ENCODE measurements around the gene MET.
"Not testable (repeated sequence)": the region's sequence is repeated elsewhere in the genome, so short reads cannot be mapped to it uniquely, and the experiment has no call there.

MET gene

GRCh38 chr7:116752305-116753074 lies 80.5 kb downstream of the MET start:
- no peaks in the 10 kb centered on the region for H3K36me3 Mint-ChIP-seq (ENCODE audit: low read depth)
- intact Hi-C loops (cut with micrococcal nuclease) = no loop called here
- H3K27me3 Mint-ChIP-seq = no peaks in the 10 kb centered on the region
- no peaks in the 10 kb centered on the region for H3K4me1 Mint-ChIP-seq (ENCODE audit: low read depth)
- peaks cover 17% of the 10 kb centered on the region for H3K9me3 Mint-ChIP-seq
- no peak overlapping the region for H3K27ac Mint-ChIP-seq
- no peak overlapping the region for H3K4me3 Mint-ChIP-seq

- H3K4me1 Mint-ChIP-seq (ENCODE audit: low read depth) = no peaks in the 10 kb centered on the region
- intact Hi-C loops (cut with micrococcal nuclease) = no loop called here
- H3K9me3 Mint-ChIP-seq = peaks cover 11% of the 10 kb centered on the region
- H3K27me3 Mint-ChIP-seq = no peaks in the 10 kb centered on the region
- H3K36me3 Mint-ChIP-seq (ENCODE audit: low read depth) = no peaks in the 10 kb centered on the region
- no peak overlapping the region for H3K4me3 Mint-ChIP-seq
- H3K27ac Mint-ChIP-seq = no peak overlapping the region
These were observed 81.1 kb downstream of the MET start for GRCh38 chr7:116753130-116753529.

GRCh38 chr7:116754186-116754585 lies 82.2 kb downstream of the MET start:
- no peak overlapping the region for H3K27ac Mint-ChIP-seq
- no peaks in the 10 kb centered on the region for H3K36me3 Mint-ChIP-seq (ENCODE audit: low read depth)
- H3K9me3 Mint-ChIP-seq = peaks cover under 1% of the 10 kb centered on the region
- no peak overlapping the region for H3K4me3 Mint-ChIP-seq
- no peaks in the 10 kb centered on the region for H3K4me1 Mint-ChIP-seq (ENCODE audit: low read depth)
- H3K27me3 Mint-ChIP-seq = no peaks in the 10 kb centered on the region
- intact Hi-C loops (cut with micrococcal nuclease) = no loop called here

GRCh38 chr7:116757283-116757682 lies 85.3 kb downstream of the MET start:
- H3K36me3 Mint-ChIP-seq (ENCODE audit: low read depth) = no peaks in the 10 kb centered on the region
- H3K9me3 Mint-ChIP-seq = no peaks in the 10 kb centered on the region
- intact Hi-C loops (cut with micrococcal nuclease) = no loop called here
- no peaks in the 10 kb centered on the region for H3K27me3 Mint-ChIP-seq
- H3K4me3 Mint-ChIP-seq = no peak overlapping the region
- H3K27ac Mint-ChIP-seq = no peak overlapping the region
- H3K4me1 Mint-ChIP-seq (ENCODE audit: low read depth) = no peaks in the 10 kb centered on the region

GRCh38 chr7:116759642-116760041 lies 87.6 kb downstream of the MET start:
- intact Hi-C loops (cut with micrococcal nuclease); H3K4me1 Mint-ChIP-seq (ENCODE audit: low read depth); H3K9me3 Mint-ChIP-seq; H3K4me3 Mint-ChIP-seq; H3K27ac Mint-ChIP-seq; H3K27me3 Mint-ChIP-seq; H3K36me3 Mint-ChIP-seq (ENCODE audit: low read depth): not testable (repeated sequence)

- no peak overlapping the region for H3K4me3 Mint-ChIP-seq
- H3K4me1 Mint-ChIP-seq (ENCODE audit: low read depth) = no peaks in the 10 kb centered on the region
- no peaks in the 10 kb centered on the region for H3K9me3 Mint-ChIP-seq
- no peaks in the 10 kb centered on the region for H3K36me3 Mint-ChIP-seq (ENCODE audit: low read depth)
- no peaks in the 10 kb centered on the region for H3K27me3 Mint-ChIP-seq
- intact Hi-C loops (cut with micrococcal nuclease) = no loop called here
- no peak overlapping the region for H3K27ac Mint-ChIP-seq
These were observed 91.0 kb downstream of the MET start for GRCh38 chr7:116762971-116763370.

- H3K27me3 Mint-ChIP-seq = no peaks in the 10 kb centered on the region
- no peaks in the 10 kb centered on the region for H3K4me1 Mint-ChIP-seq (ENCODE audit: low read depth)
- no peak overlapping the region for H3K4me3 Mint-ChIP-seq
- no peaks in the 10 kb centered on the region for H3K9me3 Mint-ChIP-seq
- no peaks in the 10 kb centered on the region for H3K36me3 Mint-ChIP-seq (ENCODE audit: low read depth)
- intact Hi-C loops (cut with micrococcal nuclease) = no loop called here
- no peak overlapping the region for H3K27ac Mint-ChIP-seq
These were observed 91.7 kb downstream of the MET start for GRCh38 chr7:116763647-116764046.

GRCh38 chr7:116766881-116767280 lies 94.9 kb downstream of the MET start:
- no peak overlapping the region for H3K4me3 Mint-ChIP-seq
- H3K27me3 Mint-ChIP-seq = no peaks in the 10 kb centered on the region
- H3K4me1 Mint-ChIP-seq (ENCODE audit: low read depth) = no peaks in the 10 kb centered on the region
- H3K27ac Mint-ChIP-seq = no peak overlapping the region
- intact Hi-C loops (cut with micrococcal nuclease) = no loop called here
- H3K9me3 Mint-ChIP-seq = no peaks in the 10 kb centered on the region
- no peaks in the 10 kb centered on the region for H3K36me3 Mint-ChIP-seq (ENCODE audit: low read depth)

- H3K36me3 Mint-ChIP-seq (ENCODE audit: low read depth) = no peaks in the 10 kb centered on the region
- H3K4me3 Mint-ChIP-seq = no peak overlapping the region
- no peaks in the 10 kb centered on the region for H3K4me1 Mint-ChIP-seq (ENCODE audit: low read depth)
- no peaks in the 10 kb centered on the region for H3K27me3 Mint-ChIP-seq
- H3K27ac Mint-ChIP-seq = no peak overlapping the region
- no peaks in the 10 kb centered on the region for H3K9me3 Mint-ChIP-seq
- intact Hi-C loops (cut with micrococcal nuclease) = no loop called here
These were observed 97.5 kb downstream of the MET start for GRCh38 chr7:116769546-116769945.

- Mint-ChIP-seq H3K9me3 (no peaks in the 10 kb centered on the region), H3K27ac (no peak overlapping the region), H3K4me3 (no peak overlapping the region), H3K4me1 (ENCODE audit: low read depth) (no peaks in the 10 kb centered on the region), H3K36me3 (ENCODE audit: low read depth) (no peaks in the 10 kb centered on the region), H3K27me3 (no peaks in the 10 kb centered on the region)
- intact Hi-C loops (cut with micrococcal nuclease) = no loop called here
These were observed 98.9 kb downstream of the MET start for GRCh38 chr7:116770941-116771340.

- no peaks in the 10 kb centered on the region for H3K4me1 Mint-ChIP-seq (ENCODE audit: low read depth)
- H3K36me3 Mint-ChIP-seq (ENCODE audit: low read depth) = no peaks in the 10 kb centered on the region
- no peaks in the 10 kb centered on the region for H3K27me3 Mint-ChIP-seq
- no peaks in the 10 kb centered on the region for H3K9me3 Mint-ChIP-seq
- H3K27ac Mint-ChIP-seq = no peak overlapping the region
- intact Hi-C loops (cut with micrococcal nuclease) = no loop called here
- H3K4me3 Mint-ChIP-seq = no peak overlapping the region
These were observed 99.6 kb downstream of the MET start for GRCh38 chr7:116771640-116772039.

GRCh38 chr7:116772423-116772863 lies 100.4 kb downstream of the MET start:
- no peaks in the 10 kb centered on the region for H3K36me3 Mint-ChIP-seq (ENCODE audit: low read depth)
- intact Hi-C loops (cut with micrococcal nuclease) = no loop called here
- no peaks in the 10 kb centered on the region for H3K27me3 Mint-ChIP-seq
- no peaks in the 10 kb centered on the region for H3K4me1 Mint-ChIP-seq (ENCODE audit: low read depth)
- H3K27ac Mint-ChIP-seq = no peak overlapping the region
- no peak overlapping the region for H3K4me3 Mint-ChIP-seq
- no peaks in the 10 kb centered on the region for H3K9me3 Mint-ChIP-seq

- no peaks in the 10 kb centered on the region for H3K9me3 Mint-ChIP-seq
- no peaks in the 10 kb centered on the region for H3K36me3 Mint-ChIP-seq (ENCODE audit: low read depth)
- no peaks in the 10 kb centered on the region for H3K4me1 Mint-ChIP-seq (ENCODE audit: low read depth)
- H3K4me3 Mint-ChIP-seq = no peak overlapping the region
- no peak overlapping the region for H3K27ac Mint-ChIP-seq
- intact Hi-C loops (cut with micrococcal nuclease) = no loop called here
- H3K27me3 Mint-ChIP-seq = no peaks in the 10 kb centered on the region
These were observed 101.1 kb downstream of the MET start for GRCh38 chr7:116772926-116773749.

- H3K4me1 Mint-ChIP-seq (ENCODE audit: low read depth) = peaks cover 6% of the 10 kb centered on the region
- intact Hi-C loops (cut with micrococcal nuclease) = no loop called here
- H3K27ac Mint-ChIP-seq = no peak overlapping the region
- H3K9me3 Mint-ChIP-seq = no peaks in the 10 kb centered on the region
- H3K36me3 Mint-ChIP-seq (ENCODE audit: low read depth) = no peaks in the 10 kb centered on the region
- H3K27me3 Mint-ChIP-seq = no peaks in the 10 kb centered on the region
- no peak overlapping the region for H3K4me3 Mint-ChIP-seq
These were observed 104.0 kb downstream of the MET start for GRCh38 chr7:116776046-116776445.

Data from dendritic cell treated with granulocyte-macrophage colony-stimulating factor and Interleukin-4, amounts not matched to agents 40 ng/mL and 50 ng/mL, for 4 days (primary cell).